Activated T-helper 1 cell treated with anti-CD3 and anti-CD28 coated beads, Interleukin-12 subunit alpha, Interleukin-12 subunit beta, Interleukin-2, Interleukin-4 antibody, amounts not matched to agents 30 ng/mL and 10 ng/mL and 1 ng/mL, durations not matched to agents 14 hours and 24 hours and 36 hours (primary cell): ENCODE data around the gene AKAP8L. TPM values are rescaled to one million over a fixed set of nuclear protein-coding genes. Genes with fewer than 3 reads are reported as not detected.
A peak's percentile ranks its signal among the peaks of the same experiment; 100 is the strongest.
"Not testable (repeated sequence)": the region's sequence is repeated elsewhere in the genome, so short reads cannot be mapped to it uniquely, and the experiment has no call there.

Experiments used
- DNase-seq: peaks from one replicate; pipeline ENCODE4 v3.0.0; 2021; ENCODE audit warnings: low spot score
- H3K27ac Mint-ChIP-seq: one replicate; pipeline ENCODE4 v1.8.0; 2021; ENCODE audit warnings: mild to moderate bottlenecking, mixed read lengths
- H3K27me3 Mint-ChIP-seq: one replicate; pipeline ENCODE4 v1.8.0; 2022; ENCODE audit warnings: mild to moderate bottlenecking, moderate library complexity, mixed read lengths; ENCODE audit not compliant: insufficient read depth
- H3K36me3 Mint-ChIP-seq: one replicate; pipeline ENCODE4 v1.8.0; 2021; ENCODE audit warnings: low read depth, mixed read lengths
- H3K4me1 Mint-ChIP-seq: one replicate; pipeline ENCODE4 v1.8.0; 2021; ENCODE audit warnings: low read depth, mixed read lengths
- H3K4me3 Mint-ChIP-seq: one replicate; pipeline ENCODE4 v1.8.0; 2021; ENCODE audit warnings: mild to moderate bottlenecking, moderate library complexity, mixed read lengths
- H3K9me3 Mint-ChIP-seq: one replicate; pipeline ENCODE4 v1.8.0; 2021; ENCODE audit warnings: mixed read lengths
- intact Hi-C: fragments of 100-400 bp; cut with micrococcal nuclease; formaldehyde crosslinking; loops from one replicate; pipeline ENCODE4 v1.15.1; 2024
- total RNA-seq: library from RNA; stranded (reverse); gene quantifications from 2 replicates; pipeline ENCODE4 v1.2.3, GENCODE V29; 2022

The AKAP8L gene
- total RNA-seq, 1 donor from 2014 or later, result 77.9 TPM

DNA sequence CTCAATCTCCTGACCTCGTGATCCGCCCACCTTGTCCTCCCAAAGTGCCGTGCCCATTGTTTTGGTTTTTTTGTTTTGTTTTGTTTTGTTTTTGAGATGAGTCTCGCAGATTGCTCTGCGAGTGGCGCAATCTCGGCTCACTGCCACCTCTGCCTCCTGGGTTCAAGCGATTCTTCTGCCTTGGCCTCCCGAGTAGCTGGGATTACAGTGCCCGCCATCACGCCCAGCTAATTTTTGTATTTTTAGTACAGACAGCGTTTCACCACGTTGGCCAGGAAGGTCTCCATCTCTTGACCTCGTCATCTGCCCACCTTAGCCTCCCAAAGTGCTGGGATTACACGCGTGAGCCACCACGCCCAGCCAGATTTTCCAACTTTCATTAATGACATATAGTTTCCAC is 23.5 kb downstream of the AKAP8L start:
- H3K9me3 Mint-ChIP-seq, H3K4me3 Mint-ChIP-seq, H3K27me3 Mint-ChIP-seq, intact Hi-C loops, DNase-seq, H3K4me1 Mint-ChIP-seq: not testable (repeated sequence)
- Mint-ChIP-seq H3K36me3 (peaks cover 43% of the 10 kb centered on the region), H3K27ac (peak overlapping the region; percentile 12)

DNA sequence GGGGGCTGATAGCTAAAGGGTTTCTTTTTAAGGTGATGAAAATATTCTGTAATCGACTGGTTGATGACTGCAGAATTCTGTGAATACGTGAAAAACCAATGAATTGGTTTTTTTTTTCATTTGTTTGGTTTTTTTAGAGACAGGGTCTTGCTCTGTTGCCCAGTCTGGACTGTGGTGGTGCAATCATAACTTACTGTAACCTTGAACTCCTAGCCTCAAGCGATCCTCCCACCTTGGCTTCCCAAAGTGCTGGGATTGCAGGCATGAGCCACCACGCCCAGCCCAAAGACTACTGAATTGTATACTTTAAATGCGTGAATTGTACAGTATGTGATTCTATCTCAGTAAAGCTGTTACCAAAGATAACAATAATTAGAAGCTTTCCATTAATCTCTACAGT is 24.4 kb downstream of the AKAP8L start:
- H3K9me3 Mint-ChIP-seq, result no peaks in the 10 kb centered on the region
- H3K36me3 Mint-ChIP-seq, result peaks cover 46% of the 10 kb centered on the region
- DNase-seq, result no peak
- H3K4me1 Mint-ChIP-seq, result no peaks in the 10 kb centered on the region
- intact Hi-C loops, result no loop called here
- no peak overlapping the region for H3K27ac Mint-ChIP-seq
- H3K4me3 Mint-ChIP-seq, result no peak overlapping the region
- no peaks in the 10 kb centered on the region for H3K27me3 Mint-ChIP-seq

GRCh38 chr19:15393963-15394362 is 24.8 kb downstream of the AKAP8L start:
- Mint-ChIP-seq H3K27ac (no peak overlapping the region), H3K27me3 (no peaks in the 10 kb centered on the region), H3K36me3 (peaks cover 50% of the 10 kb centered on the region), H3K4me3 (no peak overlapping the region), H3K9me3 (no peaks in the 10 kb centered on the region), H3K4me1 (no peaks in the 10 kb centered on the region)
- DNase-seq, result no peak
- intact Hi-C loops, result no loop called here

- Mint-ChIP-seq H3K27me3 (no peaks in the 10 kb centered on the region), H3K4me1 (no peaks in the 10 kb centered on the region), H3K4me3 (no peak overlapping the region), H3K36me3 (peaks cover 33% of the 10 kb centered on the region), H3K9me3 (no peaks in the 10 kb centered on the region), H3K27ac (no peak overlapping the region)
- intact Hi-C loops, result no loop called here
- no peak for DNase-seq
Observed at GRCh38 chr19:15390814-15391213, 28.0 kb downstream of the AKAP8L start.

GRCh38 chr19:15381864-15382263 is 36.9 kb downstream of the AKAP8L start:
- DNase-seq, result no peak
- intact Hi-C loops, result no loop called here
- Mint-ChIP-seq H3K4me3 (peak overlapping the region; percentile 38), H3K9me3 (no peaks in the 10 kb centered on the region), H3K27ac (no peak overlapping the region), H3K4me1 (peaks cover 30% of the 10 kb centered on the region), H3K36me3 (peaks cover 13% of the 10 kb centered on the region), H3K27me3 (no peaks in the 10 kb centered on the region)

- H3K27me3 Mint-ChIP-seq, result no peaks in the 10 kb centered on the region
- H3K9me3 Mint-ChIP-seq, result no peaks in the 10 kb centered on the region
- peak overlapping the region; percentile 38 for H3K4me3 Mint-ChIP-seq
- intact Hi-C loops, result no loop called here
- H3K4me1 Mint-ChIP-seq, result peaks cover 34% of the 10 kb centered on the region
- H3K36me3 Mint-ChIP-seq, result peaks cover 17% of the 10 kb centered on the region
- no peak for DNase-seq
- H3K27ac Mint-ChIP-seq, result peak overlapping the region; percentile 14
Observed at GRCh38 chr19:15381429-15381828, 37.4 kb downstream of the AKAP8L start.

GRCh38 chr19:15379999-15380647 is 38.7 kb downstream of the AKAP8L start:
- intact Hi-C loops, result loop anchor here (1.0 kb wide), 9 partner anchors 39 to 255 kb away; partner anchors contain the start of gene WIZ
- Mint-ChIP-seq H3K27me3 (no peaks in the 10 kb centered on the region), H3K36me3 (peaks cover 17% of the 10 kb centered on the region)

DNA sequence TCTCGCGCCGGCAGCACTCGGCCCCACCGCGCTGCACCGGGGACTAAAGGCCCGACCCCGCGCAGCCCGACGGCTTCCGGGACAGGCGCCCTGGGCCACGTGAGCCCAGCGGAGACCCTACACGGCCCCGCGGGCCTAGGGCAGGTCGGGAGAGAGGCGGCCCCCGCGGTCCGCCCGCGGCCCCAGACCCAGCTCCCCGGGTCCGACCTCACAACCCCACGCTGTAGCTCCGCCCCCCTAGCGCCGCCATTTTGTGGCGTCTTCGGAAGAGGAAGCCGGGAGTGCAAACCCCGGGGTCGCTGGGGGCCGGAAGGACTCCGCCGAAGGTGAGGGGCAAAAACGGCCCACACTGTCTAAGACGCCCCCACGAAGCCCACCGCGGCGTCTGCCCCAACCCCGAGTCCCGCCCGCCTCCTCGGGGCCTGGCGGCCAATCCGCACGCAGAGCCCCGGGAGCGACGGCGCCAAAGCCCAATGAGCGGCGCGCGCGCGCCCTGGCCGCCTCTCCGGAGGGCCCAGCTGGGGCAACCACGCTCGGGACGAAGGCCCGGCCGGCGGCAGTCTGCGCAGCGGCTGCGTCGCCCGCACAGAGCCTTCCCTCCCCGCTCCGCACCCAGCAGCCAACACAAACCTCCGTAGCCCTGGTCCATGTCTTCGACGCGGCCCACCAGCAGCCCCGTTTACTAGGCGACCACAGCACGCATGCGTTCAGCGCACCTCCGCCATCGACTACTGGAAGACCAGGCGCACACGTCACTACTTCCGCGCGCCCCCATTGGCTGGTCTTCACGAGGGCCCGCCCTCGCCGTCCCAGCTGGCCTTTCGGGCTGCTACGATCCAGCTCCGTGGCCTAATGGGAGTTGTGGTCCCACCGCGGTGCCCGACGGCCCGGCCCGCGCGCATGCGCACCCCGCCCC is 39.4 kb downstream of the AKAP8L start, which contains the start of gene AKAP8:
Gene AKAP8, minus strand, starts transcription at position 705 of the 916 bp plus-strand sequence. Its CDS starts 56 bp downstream, at position 649.
- Mint-ChIP-seq H3K27ac (peak within 1 kb of the TSS; percentile 100), H3K4me1 (peaks cover 35% of the 10 kb centered on the region), H3K9me3 (no peaks in the 10 kb centered on the region), H3K4me3 (peak within 1 kb of the TSS; percentile 98), H3K27me3 (no peaks in the 10 kb centered on the region), H3K36me3 (peaks cover 17% of the 10 kb centered on the region)
- peak; percentile 98 for DNase-seq
- intact Hi-C loops, result loop anchor here (1.0 kb wide), 7 partner anchors 40 to 254 kb away; a partner anchor contains a TSS

More at GRCh38 chr19:15379999-15380647, 38.7 kb downstream of the AKAP8L start:
- DNase-seq, result no peak
- Mint-ChIP-seq H3K4me1 (peaks cover 35% of the 10 kb centered on the region), H3K4me3 (peak overlapping the region; percentile 98), H3K27ac (peak overlapping the region; percentile 100), H3K9me3 (no peaks in the 10 kb centered on the region)

DNA sequence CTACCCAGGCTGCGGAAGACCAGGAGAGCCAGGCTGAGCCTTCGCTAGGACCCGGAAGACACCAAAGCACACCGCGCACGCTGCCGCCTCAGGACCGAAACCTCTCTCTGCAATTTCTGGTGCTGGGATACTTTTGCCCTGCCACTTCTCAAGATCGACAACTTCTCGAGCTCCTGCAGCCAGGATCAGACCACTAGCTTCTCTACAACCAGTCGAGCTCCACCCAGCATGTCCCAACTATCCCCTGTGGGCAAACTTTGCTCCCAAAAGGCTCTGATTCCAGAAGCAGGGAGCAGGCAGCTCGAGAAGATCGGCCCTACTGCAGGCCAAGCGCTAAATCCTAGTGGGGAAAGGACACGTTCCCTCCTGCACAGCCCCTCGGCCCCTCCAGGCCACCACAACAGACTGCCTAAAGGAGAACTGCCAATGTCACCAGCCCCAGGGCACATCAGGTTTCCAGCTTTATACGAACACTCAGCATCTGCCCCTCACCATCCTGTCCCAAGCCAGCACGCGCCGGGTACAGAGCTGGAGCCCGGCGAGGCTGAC is 40.2 kb downstream of the AKAP8L start:
- Mint-ChIP-seq H3K36me3 (peaks cover 19% of the 10 kb centered on the region), H3K9me3 (no peaks in the 10 kb centered on the region), H3K4me1 (peaks cover 35% of the 10 kb centered on the region), H3K4me3 (peak overlapping the region; percentile 98), H3K27ac (peak overlapping the region; percentile 95), H3K27me3 (no peaks in the 10 kb centered on the region)
- DNase-seq, result peak; percentile 41
- intact Hi-C loops, result loop anchor here (1.0 kb wide), 8 partner anchors 41 to 253 kb away; a partner anchor contains a TSS

- intact Hi-C loops, result no loop called here
- H3K4me3 Mint-ChIP-seq, result no peak overlapping the region
- no peaks in the 10 kb centered on the region for H3K27me3 Mint-ChIP-seq
- H3K27ac Mint-ChIP-seq, result no peak overlapping the region
- H3K9me3 Mint-ChIP-seq, result no peaks in the 10 kb centered on the region
- no peak for DNase-seq
- peaks cover 19% of the 10 kb centered on the region for H3K4me1 Mint-ChIP-seq
- peaks cover 28% of the 10 kb centered on the region for H3K36me3 Mint-ChIP-seq
Observed at GRCh38 chr19:15374796-15375440, 43.9 kb downstream of the AKAP8L start.

- no peaks in the 10 kb centered on the region for H3K9me3 Mint-ChIP-seq
- no peak for DNase-seq
- H3K27me3 Mint-ChIP-seq, result no peaks in the 10 kb centered on the region
- peaks cover 19% of the 10 kb centered on the region for H3K4me1 Mint-ChIP-seq
- no peak overlapping the region for H3K27ac Mint-ChIP-seq
- no peak overlapping the region for H3K4me3 Mint-ChIP-seq
- intact Hi-C loops, result no loop called here
- peaks cover 27% of the 10 kb centered on the region for H3K36me3 Mint-ChIP-seq
Observed at GRCh38 chr19:15374105-15374651, 44.6 kb downstream of the AKAP8L start.

- Mint-ChIP-seq H3K27me3 (no peaks in the 10 kb centered on the region), H3K27ac (no peak overlapping the region), H3K4me1 (peaks cover 19% of the 10 kb centered on the region), H3K9me3 (no peaks in the 10 kb centered on the region), H3K4me3 (no peak overlapping the region), H3K36me3 (peaks cover 29% of the 10 kb centered on the region)
- DNase-seq, result no peak
- intact Hi-C loops, result no loop called here
Observed at GRCh38 chr19:15373644-15374043, 45.1 kb downstream of the AKAP8L start.
